GM18498 (cell line): ENCODE data around the gene M1AP.

Experiments
- ATAC-seq: cut with Tn5 transposase; IDR thresholded peaks from one replicate; pipeline ENCODE4 v1.9.1; 2021; ENCODE audit warnings: mild to moderate bottlenecking, moderate library complexity; ENCODE audit not compliant: unreplicated experiment

M1AP gene, protein sequence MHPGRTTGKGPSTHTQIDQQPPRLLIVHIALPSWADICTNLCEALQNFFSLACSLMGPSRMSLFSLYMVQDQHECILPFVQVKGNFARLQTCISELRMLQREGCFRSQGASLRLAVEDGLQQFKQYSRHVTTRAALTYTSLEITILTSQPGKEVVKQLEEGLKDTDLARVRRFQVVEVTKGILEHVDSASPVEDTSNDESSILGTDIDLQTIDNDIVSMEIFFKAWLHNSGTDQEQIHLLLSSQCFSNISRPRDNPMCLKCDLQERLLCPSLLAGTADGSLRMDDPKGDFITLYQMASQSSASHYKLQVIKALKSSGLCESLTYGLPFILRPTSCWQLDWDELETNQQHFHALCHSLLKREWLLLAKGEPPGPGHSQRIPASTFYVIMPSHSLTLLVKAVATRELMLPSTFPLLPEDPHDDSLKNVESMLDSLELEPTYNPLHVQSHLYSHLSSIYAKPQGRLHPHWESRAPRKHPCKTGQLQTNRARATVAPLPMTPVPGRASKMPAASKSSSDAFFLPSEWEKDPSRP

DNA sequence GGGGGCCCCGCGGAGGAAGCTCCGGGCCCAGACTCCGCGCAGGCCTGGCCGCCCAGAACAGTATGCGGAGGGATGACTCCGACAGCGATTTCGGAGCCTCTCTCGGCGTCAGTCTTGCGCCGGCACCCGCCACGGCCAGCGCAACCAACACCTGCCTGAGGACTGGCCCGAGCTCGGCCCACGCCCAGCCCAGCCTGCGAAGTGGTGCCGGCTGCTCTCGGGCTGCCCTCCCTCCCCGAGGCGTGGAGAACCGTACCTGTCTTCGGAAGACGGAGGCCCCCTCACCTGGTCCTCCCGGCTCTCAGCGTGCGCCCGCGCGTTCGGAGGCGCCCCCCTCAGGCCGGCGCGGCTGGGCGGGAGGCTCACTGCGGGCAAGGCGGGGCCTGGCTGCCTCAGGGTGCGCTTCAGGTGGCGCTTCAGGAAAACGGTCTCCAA lies at the start of gene M1AP:
Gene M1AP, minus strand, starts transcription at position 322 of the 435 bp plus-strand sequence. CDS start 8,055 bp downstream, outside the sequence.
- no peak for ATAC-seq

DNA sequence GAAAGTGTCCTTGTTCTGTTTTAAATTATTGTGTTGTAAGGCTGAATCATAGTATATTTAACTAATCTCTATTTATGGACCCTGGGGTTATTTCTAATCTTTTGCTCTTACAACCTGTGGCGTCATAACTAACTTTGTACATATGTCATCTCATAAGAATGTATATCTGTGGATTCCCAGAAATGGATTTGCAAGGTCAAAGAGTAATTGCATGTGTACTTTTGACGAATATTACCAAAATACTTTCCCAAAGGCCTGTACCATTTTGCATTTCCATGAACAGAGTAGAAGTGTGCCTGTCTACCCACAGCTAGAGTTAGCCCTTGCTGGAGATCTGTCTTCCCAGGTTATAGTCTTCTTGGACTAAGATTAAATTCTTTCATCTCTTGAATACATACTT lies 48.7 kb upstream of the M1AP start:
- ATAC-seq = no peak

DNA sequence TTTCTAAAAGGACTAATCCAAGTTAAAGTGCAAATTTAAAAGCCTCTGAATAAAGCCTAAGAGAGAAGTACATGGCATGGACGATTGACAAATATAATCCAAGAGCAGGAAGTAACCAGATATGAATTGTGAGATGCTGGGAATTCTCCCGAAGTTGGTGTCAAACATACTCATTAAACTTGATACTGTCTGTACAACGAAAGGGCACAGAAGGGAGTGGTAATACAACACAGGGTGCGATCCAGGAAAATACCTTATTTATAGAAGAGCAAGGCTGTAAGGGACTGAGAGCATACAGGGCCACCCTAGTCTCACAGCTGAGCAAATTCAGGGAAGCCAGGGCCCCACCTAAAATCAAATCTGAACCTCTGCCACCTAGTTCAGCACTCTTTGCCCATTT lies 47.5 kb upstream of the M1AP start:
- ATAC-seq = no peak

DNA sequence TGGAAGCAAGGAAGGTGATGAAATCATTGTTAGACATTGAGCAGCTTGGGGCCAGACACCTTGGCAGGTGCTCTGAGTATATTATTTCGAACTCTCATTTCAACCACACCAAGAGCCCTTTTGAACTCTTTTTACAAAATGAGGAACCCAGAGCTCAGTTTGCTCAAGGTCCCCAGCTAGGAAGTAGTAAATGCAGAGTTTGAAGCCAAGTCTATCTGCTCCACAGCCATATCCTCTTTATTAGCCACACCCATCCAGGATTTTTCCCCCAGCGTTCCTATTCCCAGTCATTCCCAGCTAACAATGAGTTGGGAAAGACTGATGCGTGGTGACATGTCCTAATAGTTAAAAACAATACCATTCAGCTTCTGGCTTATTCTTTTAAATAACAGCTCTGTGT lies 46.2 kb upstream of the M1AP start:
- no peak for ATAC-seq

DNA sequence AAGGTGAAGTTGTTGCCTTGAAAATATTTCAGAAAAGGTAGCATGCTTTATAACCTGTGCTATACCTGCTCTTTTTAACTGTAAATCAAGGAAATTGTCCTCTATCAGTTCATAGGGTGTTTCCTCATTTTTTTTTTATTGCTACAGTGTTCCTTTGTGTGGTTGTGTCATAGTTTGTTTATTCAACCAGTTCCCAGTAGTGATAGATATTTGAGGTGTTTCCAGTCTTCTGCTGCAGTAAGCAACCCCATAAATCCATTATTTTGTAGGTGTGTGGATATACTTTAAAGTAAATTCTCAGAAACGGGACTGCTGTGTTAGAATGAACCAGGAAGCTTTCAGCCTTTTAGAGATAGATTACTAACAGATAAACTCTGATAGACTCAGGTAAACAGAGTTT lies 45.5 kb upstream of the M1AP start:
- ATAC-seq = no peak

DNA sequence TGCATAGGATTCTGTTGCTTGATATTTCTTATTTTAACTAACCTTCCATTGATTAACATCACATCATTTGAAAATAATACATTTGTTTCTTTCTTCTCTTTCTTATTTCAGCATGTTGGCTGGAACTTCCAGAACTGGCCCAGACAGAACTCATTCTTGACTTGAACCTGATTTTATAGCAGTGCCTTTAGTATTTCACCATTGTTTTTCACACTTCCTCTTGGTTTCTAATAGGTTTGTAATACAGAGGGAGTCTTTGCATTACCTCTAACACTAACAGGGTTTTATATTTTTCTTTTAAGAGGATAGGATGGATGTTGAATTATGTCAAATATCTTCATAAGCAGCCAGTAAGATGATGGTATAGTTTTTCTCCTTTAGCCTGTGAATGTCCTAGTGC lies 45.1 kb upstream of the M1AP start:
- no peak for ATAC-seq

DNA sequence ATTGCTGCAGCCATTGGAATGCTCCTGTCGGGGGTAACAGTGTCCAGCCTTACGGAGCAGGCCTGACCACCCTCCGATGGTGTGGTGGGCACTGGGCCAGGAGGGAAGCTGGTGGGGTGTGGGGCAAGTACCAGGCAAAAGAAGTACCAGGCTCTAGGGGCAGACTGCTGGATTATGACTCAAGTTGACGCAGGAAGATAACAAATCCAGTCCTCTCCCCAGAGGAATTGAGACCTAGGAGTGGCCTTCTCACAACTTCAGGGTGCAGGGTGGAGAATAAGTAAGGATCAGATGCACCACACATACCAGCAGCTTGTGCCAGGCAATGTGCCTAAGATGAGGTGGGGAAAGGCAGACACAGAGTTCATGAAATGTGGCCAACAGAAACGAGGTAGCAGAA lies 43.8 kb upstream of the M1AP start:
- ATAC-seq = no peak

DNA sequence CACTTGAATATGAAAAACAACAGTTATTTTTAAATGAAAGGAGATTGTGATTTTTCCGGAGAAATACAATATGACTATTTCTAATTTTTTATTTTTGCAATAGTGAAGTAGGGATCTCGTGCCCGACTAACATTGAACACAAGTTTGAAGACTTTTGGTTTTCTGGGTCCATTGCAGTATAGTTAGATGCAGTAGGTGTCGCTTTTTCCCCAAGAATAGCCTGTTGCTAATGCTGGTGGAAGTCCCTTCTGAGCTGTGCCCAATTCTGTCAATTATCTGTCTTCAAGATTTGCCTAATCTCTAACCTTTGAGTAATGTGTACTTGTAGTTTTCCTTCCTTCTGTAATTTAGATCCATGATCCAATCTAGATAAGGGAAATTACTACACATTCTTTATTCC lies 42.4 kb upstream of the M1AP start:
- ATAC-seq = peak; percentile 69

DNA sequence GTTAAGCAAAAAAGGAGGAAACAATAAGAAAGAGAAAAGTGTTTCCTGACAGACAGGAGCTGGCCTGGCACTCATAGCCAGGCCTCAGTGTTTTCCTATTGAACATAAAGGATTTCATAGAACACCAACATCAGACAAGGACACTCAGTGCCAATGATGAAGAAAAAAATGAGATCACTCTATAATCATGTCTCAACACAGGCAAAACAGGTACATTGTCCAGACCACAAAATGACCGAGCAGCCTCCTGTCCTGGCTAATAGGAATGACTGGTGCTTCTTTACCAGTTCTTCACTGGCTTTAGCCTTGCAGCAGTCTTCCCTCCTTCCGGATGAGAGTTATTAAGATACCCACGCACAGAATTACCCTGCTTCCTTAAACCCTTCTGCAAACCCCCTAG lies 41.5 kb upstream of the M1AP start:
- ATAC-seq = no peak

DNA sequence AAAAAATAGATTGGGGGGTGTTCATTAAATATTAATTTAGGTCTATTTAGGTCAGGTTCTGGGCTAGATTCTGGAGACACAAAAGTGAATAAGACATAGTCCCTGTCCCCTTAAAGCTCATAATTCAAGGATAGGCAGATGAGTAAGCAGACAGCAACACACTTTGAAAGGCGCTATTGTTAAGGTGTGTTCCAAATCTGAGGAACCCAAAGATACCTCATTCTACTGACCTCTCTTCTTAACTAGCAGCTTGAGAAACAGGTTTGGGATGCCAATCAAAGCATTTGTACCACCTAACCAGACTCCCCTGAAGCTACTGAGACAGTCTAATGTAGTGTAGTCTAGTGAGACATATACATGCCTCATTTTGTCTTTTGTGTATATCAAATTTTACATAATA lies 40.8 kb upstream of the M1AP start:
- ATAC-seq = no peak

DNA sequence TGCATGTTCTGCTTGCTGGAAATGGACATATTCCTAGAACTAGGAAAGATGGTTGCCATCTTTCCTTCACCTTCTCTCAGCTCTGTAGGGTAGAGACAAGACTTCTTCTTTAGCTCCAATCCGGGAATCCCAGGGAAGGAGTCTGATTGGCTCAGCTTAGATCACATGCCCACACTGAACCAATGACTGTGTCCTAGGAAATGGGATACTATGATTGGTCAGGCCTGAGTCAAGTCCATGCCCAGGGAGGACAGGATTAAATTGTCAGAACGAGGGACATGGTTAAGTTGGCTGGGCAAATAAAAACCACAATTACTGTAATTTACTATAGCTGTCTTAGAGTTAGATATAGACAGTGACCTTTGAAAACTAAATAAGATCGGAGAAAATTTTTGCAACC lies 37.3 kb upstream of the M1AP start:
- no peak for ATAC-seq

DNA sequence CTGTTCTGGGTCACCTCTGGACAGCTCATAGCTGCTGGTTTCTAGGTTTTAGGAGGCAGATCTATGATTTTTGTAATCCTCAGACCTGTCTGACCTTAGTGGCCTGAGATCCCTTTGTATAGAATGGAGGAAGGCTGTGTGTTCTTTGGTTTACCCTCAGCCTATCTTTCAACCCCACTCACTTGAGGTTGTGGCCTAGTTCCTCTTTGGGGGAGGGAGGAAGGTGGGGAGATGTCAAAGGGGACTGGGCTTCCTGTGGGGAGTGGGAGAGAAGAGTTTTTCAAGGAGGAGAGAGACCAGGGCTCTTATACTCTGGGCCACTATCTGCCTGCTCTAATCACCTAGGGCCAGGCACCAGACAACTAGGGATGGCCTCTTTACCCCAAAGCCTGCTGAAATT lies 34.4 kb upstream of the M1AP start:
- no peak for ATAC-seq

DNA sequence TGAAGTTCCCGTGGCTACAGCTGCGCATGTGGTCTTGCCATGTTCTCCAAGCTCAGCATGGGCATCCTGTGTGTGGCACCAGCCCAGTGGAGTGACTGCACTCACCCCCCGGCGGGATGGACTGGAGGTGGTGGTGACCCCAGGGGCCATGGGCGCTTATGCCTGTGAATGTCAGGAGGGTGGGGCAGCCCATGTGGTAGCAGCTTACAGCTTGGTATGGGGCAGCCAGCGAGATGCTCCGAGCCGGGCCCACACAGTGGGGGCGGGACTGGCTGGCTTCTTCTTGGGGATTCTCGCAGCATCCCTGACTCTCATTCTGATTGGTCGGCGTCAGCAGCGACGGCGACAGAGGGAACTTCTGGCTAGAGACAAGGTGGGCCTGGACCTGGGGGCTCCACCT lies 31.5 kb upstream of the M1AP start:
- ATAC-seq = no peak

DNA sequence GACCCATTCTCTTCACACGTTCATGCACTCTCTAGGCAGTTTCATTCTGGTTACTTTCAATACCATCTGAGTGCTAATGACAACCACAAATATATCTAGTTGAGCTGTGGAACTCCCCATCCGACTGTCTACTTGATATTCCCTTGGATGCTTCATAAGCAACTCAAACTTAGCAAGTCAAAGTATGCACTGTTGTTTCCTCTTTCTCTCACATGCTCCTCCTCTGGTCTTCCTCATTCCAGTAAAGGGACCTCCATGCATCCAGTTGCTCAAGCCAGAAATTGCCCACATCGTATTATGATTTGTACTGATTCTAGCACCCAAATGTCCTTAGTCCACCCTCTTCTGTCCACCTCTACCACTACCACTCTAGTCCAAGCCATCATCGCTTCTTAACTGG lies 28.2 kb upstream of the M1AP start:
- no peak for ATAC-seq

DNA sequence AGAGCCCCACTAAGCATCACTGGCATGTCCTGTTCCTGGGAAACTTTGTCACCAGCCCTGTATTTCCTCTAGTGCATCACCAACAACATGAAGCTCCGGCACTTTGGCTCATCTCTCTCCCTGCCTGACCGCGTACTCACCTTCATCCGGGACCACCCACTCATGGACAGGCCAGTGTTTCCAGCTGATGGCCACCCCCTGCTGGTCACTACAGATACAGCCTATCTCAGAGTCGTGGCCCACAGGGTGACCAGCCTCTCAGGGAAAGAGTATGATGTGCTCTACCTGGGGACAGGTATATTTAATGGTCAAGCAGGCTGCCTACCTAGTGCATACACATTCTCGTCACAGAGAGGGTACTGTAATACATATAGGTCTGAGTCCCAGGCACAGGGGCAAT lies 27.0 kb upstream of the M1AP start:
- no peak for ATAC-seq

DNA sequence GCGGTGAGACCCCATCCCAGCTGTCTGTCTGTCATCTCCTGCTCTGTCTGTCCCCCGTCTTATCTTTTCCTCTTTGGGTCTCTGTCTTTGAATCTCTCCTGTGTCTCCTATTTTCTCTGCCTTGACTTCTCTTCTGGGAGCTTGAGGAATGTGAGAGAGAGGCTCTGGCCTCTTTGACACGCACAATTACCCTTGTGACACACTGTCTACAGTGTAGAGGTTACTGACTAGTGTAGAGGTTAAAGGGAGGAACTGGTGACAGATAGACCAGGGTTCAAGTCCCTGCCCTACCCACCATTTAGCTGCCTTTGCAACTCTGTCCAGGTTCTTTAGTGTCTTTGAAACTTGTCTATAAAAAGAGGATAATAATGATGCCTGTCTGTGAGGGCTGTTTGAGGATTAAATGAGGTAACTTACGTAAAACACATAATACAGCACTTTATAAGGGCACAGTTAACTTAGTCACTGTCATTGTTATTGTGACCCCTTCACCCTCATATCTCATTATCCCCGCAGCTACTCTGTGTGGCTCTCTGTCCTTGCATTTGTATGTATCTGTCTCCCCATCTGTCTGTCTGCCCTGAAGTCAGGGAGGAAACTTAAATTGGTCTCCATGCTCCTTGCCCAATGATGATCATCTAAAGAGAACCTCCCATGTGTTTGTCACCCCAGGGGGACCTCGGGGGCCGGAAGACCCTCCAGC lies 25.8 kb upstream of the M1AP start:
- no peak for ATAC-seq

DNA sequence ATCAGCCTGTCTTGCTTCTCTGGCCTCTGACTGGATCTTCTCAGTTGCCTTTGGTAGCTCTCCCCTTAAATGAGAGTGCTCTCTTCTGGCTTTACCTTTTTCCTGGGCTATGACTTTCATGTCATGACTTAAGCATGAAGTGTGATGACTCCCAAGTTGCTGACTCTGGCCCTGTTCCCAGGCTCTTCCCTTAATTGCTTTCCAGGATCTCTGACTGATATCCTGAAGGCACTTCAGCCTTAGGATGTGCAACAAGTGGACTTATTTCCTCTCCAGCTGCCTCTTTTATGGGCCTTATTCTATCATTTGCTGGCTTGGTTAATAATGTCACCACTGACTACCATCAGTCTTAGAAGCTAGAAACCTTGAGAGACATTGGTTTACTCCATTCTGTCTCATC lies 23.3 kb upstream of the M1AP start:
- no peak for ATAC-seq

DNA sequence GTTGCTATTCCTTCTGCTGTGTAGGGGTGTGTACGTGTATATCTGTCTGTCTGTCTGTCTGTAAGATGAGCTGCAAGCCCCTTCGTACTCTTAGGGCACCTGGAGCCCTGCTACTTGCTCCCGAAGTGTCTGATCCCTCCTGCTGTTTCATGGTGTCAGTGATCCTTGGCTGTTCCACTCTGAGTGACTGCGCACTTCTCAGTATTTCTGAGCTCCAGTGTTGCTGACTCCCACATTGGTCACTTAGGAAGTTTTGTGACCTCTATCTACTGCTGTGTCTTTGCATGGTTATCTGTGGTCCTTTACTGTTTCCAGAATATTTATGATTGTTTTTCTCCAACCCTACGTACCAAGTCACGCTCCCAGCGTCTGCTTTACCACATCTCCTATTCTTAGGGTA lies 22.1 kb upstream of the M1AP start:
- ATAC-seq = no peak

DNA sequence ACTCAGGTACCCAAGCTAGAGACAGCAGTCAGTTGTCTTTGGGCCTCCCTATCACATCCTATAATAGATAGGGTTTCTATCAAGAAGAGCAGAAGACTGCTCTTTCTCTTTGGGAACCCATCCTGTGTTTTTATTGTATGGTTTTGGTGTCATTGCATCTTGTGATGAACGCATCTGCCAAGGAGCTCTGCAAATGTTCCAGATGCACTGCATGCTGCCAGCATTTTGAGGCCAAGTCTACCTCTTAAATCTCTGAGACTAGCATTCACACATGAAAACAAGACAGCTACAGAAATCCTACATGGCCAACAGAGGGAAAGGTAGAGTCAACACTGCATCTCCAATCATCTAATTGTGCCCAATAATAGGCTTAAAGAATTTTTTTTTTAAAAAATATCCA lies 20.0 kb upstream of the M1AP start:
- no peak for ATAC-seq

DNA sequence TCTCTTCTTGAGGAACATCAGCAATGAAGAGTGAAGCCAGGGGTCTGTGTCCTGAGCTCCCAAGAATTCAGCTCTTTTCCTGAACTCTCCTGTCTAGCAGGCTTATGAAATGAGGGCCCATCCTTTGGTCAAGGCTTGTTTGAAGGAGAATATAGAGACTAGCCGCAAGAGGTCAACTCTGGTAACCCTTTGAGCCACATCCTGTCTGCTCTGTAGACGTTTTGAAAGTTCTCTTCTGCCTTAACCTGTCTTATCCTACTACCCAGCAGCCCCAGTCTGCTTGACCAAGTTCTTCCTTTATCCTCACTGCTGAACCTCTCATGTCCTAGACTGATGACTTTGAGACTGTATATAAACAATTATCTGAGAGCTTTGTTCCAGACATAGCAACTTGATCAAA lies 11.3 kb upstream of the M1AP start:
- ATAC-seq = no peak

DNA sequence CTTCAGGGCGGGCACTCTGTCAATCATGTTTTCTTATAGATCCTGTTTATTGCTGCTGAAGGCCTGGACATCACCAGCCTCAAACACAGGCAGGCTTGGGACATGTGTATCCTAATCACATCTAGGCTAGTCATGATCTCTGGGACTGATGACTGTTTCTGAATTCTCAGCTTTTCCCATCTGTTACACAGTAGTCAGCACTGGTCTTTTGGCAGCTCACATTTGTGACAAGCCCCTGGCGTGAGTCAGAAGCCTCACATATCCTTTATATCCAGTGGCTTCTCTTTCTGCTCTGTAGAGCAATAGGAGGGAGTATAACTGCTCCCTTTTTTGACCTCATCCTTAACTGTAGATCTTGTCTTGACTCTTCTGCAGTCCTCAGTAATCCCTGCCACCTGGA lies 10.4 kb upstream of the M1AP start:
- no peak for ATAC-seq

DNA sequence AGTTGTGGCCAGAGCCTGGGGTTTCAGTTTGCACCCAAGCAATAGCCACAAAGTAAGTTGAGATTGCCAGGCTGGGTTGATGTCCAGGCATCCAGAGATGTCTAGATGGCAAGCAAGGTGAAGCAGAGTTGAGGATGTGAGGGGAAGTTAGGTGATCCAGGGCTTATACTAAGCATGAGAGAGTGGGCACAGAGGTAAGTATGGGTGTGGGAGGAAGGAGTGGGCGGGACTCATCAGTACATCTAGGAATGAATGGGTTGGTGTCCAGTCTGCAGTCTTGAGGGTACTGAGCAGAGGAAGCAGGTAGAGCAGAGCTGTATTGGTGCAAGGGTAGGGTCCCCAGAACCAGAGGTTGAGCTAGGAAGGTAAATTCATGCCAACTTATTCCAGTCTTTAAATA lies 7.4 kb upstream of the M1AP start:
- no peak for ATAC-seq
